ENCODE data around the gene ATP9B.

Gene ATP9B

DNA sequence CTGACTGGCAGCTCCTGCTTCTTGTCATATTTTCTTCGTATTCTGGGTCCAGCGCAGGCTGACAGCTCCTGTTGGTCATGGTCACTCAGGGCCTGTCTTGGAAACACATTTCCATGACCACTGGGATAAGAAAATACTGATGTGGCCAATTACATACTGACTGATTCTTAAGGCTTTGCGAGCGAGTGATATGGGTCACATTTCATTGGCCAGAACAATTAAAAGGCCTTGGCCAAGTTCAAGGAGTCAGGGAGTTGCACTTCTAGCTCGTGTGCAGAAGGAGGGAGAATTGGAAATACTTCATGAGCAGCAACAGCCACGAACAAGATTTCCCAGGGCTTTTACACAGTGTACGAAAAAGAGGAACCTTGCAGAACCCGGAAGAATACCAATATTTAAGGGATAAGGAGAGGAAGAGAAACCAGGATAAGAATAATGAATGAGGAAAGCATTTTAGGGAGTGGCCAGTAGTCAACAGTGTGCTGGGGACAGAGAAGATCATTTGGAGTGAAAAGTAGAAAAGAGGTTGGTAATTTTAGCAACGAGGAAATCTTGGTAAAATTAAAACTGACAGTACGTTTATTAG is 149.5 kb downstream of the ATP9B start:
- Histone ChIP-seq H3K9me3 (ENCODE audit: severe bottlenecking) (no peaks in the 10 kb centered on the region), H3K36me3 (peaks cover 2% of the 10 kb centered on the region; the same call in 1 of the 2 replicates), H3K27me3 (ENCODE audit: insufficient read depth, low read depth, severe bottlenecking) (no peaks in the 10 kb centered on the region), H3K27ac (no peak overlapping the region), H3K4me3 (ENCODE audit: low read depth, low read length) (no peak overlapping the region)
- TF ChIP-seq, protein P1, sequence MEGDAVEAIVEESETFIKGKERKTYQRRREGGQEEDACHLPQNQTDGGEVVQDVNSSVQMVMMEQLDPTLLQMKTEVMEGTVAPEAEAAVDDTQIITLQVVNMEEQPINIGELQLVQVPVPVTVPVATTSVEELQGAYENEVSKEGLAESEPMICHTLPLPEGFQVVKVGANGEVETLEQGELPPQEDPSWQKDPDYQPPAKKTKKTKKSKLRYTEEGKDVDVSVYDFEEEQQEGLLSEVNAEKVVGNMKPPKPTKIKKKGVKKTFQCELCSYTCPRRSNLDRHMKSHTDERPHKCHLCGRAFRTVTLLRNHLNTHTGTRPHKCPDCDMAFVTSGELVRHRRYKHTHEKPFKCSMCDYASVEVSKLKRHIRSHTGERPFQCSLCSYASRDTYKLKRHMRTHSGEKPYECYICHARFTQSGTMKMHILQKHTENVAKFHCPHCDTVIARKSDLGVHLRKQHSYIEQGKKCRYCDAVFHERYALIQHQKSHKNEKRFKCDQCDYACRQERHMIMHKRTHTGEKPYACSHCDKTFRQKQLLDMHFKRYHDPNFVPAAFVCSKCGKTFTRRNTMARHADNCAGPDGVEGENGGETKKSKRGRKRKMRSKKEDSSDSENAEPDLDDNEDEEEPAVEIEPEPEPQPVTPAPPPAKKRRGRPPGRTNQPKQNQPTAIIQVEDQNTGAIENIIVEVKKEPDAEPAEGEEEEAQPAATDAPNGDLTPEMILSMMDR (IDR thresholded peaks at IDR 0.05; ENCODE audit: low read depth, low read length) = no peak
- DNase-seq = no peak

DNA sequence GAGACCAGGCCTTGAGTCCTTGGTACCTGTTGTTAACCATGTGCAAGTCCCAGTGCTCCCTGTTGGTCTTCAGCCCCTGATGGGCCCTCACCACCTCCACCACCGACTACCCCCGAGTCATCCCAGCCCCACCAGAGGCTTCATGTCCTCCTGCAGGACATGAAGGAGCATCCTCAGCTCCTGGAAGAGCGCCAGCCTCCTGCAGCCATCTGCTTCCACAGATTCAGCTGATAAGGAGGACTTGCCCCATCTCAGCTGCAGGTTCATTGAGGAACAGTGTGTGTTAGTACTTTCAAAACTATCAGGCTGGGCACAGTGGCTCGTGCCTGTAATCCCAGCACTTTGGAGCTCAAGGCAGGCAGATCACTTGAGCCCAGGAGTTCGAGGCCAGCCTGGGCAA is 151.9 kb downstream of the ATP9B start:
- TF ChIP-seq, protein P1 (IDR thresholded peaks at IDR 0.05; ENCODE audit: low read depth, low read length) = no peak
- H3K9me3 ChIP-seq (ENCODE audit: severe bottlenecking) = no peaks in the 10 kb centered on the region
- H3K36me3 ChIP-seq = peaks cover 2% of the 10 kb centered on the region; the same call in 1 of the 2 replicates
- no peak overlapping the region for H3K27ac ChIP-seq
- H3K27me3 ChIP-seq (ENCODE audit: insufficient read depth, low read depth, severe bottlenecking) = no peaks in the 10 kb centered on the region
- no peak overlapping the region for H3K4me3 ChIP-seq (ENCODE audit: low read depth, low read length)
- no peak for DNase-seq

DNA sequence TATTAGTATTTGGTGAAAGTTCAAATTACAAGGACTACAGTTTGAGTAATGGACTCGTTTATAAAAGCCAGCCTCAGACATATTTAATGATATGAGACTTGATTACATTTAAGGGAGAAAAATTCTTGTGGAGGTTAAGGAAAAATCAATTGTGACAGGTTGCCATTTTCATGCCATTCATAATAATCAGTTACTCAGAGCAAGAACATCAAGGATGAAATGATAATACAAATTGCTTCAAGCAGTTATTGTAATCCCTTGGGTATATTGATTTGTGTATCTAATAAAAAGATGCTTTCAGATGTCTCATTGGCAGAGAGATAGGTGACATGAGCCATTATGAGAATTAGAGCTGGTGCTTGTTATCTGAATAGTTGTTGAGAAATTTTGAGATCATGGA is 153.6 kb downstream of the ATP9B start:
- H3K4me3 ChIP-seq (ENCODE audit: low read depth, low read length) = no peak overlapping the region
- H3K36me3 ChIP-seq = no peaks in the 10 kb centered on the region
- no peaks in the 10 kb centered on the region for H3K9me3 ChIP-seq (ENCODE audit: severe bottlenecking)
- H3K27me3 ChIP-seq (ENCODE audit: insufficient read depth, low read depth, severe bottlenecking) = no peaks in the 10 kb centered on the region
- DNase-seq = no peak
- TF ChIP-seq, protein P1 (IDR thresholded peaks at IDR 0.05; ENCODE audit: low read depth, low read length) = no peak
- no peak overlapping the region for H3K27ac ChIP-seq

DNA sequence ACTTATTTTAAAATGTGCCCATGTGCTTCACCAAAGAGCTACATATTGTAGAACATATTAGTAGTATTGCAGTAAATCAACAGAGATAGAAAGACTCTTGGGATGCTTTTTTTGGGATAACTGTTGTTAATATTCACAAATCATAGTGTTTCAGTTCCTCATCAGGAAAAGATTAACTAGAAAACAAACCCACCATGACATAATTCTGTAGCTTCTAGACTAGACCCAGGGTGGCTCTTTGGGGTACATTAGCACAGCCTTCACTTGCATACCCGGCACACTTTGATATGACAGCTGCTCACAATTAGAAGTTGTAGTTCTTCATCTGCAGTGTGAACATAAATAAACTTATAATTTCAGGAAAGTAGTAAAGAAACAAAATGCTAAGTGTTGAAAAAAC is 154.2 kb downstream of the ATP9B start:
- no peak overlapping the region for H3K27ac ChIP-seq
- H3K36me3 ChIP-seq = no peaks in the 10 kb centered on the region
- H3K9me3 ChIP-seq (ENCODE audit: severe bottlenecking) = no peaks in the 10 kb centered on the region
- TF ChIP-seq, protein P1 (IDR thresholded peaks at IDR 0.05; ENCODE audit: low read depth, low read length) = no peak
- H3K4me3 ChIP-seq (ENCODE audit: low read depth, low read length) = no peak overlapping the region
- no peaks in the 10 kb centered on the region for H3K27me3 ChIP-seq (ENCODE audit: insufficient read depth, low read depth, severe bottlenecking)
- DNase-seq = no peak

DNA sequence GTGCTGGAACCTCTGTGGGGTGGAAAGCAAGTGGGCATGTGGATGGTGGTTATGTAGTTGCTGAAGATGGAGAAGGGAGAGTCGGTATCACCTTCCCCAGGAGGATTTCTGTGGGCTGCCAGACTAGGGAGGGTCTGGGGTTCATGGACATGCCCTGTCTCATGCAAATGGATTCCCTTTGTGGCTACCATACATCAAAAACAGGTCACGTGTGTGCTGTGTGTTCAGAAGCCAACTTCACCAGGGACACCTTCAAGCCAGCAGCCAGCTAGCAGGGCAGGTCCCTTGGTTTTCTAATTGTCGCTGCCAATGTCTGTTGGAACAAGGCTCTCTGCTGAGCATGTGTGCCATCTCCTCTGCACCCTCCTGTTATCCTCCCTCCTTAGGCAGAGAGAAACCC is 155.2 kb downstream of the ATP9B start:
- Histone ChIP-seq H3K27ac (no peak overlapping the region), H3K9me3 (ENCODE audit: severe bottlenecking) (no peaks in the 10 kb centered on the region), H3K4me3 (ENCODE audit: low read depth, low read length) (no peak overlapping the region), H3K27me3 (ENCODE audit: insufficient read depth, low read depth, severe bottlenecking) (no peaks in the 10 kb centered on the region), H3K36me3 (no peaks in the 10 kb centered on the region)
- TF ChIP-seq, protein P1 (IDR thresholded peaks at IDR 0.05; ENCODE audit: low read depth, low read length) = no peak
- no peak for DNase-seq

DNA sequence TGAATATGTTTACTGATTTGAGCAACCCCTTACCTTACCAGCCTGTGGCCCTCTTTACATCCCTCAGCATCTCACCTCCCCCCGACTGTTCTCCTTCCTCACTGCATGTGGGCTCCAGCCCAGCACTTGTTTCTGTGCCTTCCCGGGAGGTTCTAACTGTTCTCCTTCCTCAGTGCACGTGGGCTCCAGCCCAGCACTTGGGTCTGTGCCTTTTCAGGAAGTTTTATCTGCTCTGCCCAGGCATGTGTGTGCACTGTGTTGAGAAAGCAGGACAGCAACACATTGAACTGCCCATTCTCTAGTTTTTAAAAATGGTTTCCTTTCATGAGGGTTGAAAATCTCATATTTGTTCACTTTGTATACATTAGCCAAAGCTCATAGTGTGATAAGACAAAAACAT is 158.4 kb downstream of the ATP9B start:
- no peaks in the 10 kb centered on the region for H3K27me3 ChIP-seq (ENCODE audit: insufficient read depth, low read depth, severe bottlenecking)
- H3K27ac ChIP-seq = no peak overlapping the region
- H3K9me3 ChIP-seq (ENCODE audit: severe bottlenecking) = no peaks in the 10 kb centered on the region
- TF ChIP-seq, protein P1 (IDR thresholded peaks at IDR 0.05; ENCODE audit: low read depth, low read length) = no peak
- no peaks in the 10 kb centered on the region for H3K36me3 ChIP-seq
- no peak for DNase-seq
- no peak overlapping the region for H3K4me3 ChIP-seq (ENCODE audit: low read depth, low read length)

All from WERI-Rb-1 (cell line).